Upper lobe of right lung (tissue), 1 donor: ENCODE results near the gene HECTD4. TPM values are rescaled to one million over a fixed set of nuclear protein-coding genes. Genes with fewer than 3 reads are reported as not detected.

Experiments
- ATAC-seq: fragments of 200-7000 bp; cut with Tn5 transposase; one replicate; pipeline ENCODE4 v1.9.1; 2020; ENCODE audit warnings: mild to moderate bottlenecking, moderate library complexity
- DNase-seq: peaks from one replicate; pipeline ENCODE4 v3.0.0-alpha.2; 2020
- H3K27ac ChIP-seq: fragments of 200-600 bp; one replicate; pipeline ENCODE4 v1.8.0; 2022
- H3K27me3 ChIP-seq: fragments of 200-600 bp; one replicate; pipeline ENCODE4 v1.8.0; 2022; ENCODE audit warnings: mild to moderate bottlenecking
- H3K36me3 ChIP-seq: fragments of 200-600 bp; one replicate; pipeline ENCODE4 v1.8.0; 2022
- H3K4me1 ChIP-seq: fragments of 200-600 bp; one replicate; pipeline ENCODE4 v1.8.0; 2022
- H3K4me3 ChIP-seq: fragments of 200-600 bp; one replicate; pipeline ENCODE4 v1.8.0; 2022; ENCODE audit warnings: mild to moderate bottlenecking
- H3K9me3 ChIP-seq: fragments of 200-600 bp; one replicate; pipeline ENCODE4 v1.8.0; 2022
- intact Hi-C: fragments of 100-400 bp; cut with DNase I; formaldehyde crosslinking; loops from one replicate; pipeline ENCODE4 v1.11.0; 2022
- total RNA-seq: library from RNA; stranded (reverse); fragmentation: NEBNext Ultra II Directional; extraction: Animal tissue kit (Norgen Biotek cat#: 25700); gene quantifications from one replicate; pipeline ENCODE4 v1.2.1, GENCODE V29; 2021
- TF ChIP-seq, protein P1 (sequence below): fragments of 200-600 bp; IDR thresholded peaks from one replicate; pipeline ENCODE4 v1.8.0; 2022; ENCODE audit warnings: antibody characterized with exemption
- donor health status: DM: no; HTN: yes; CAD: no; lungs with severe emphysema.

Gene HECTD4
- total RNA-seq, 1 donor from 2014 or later: 54.7 TPM

DNA sequence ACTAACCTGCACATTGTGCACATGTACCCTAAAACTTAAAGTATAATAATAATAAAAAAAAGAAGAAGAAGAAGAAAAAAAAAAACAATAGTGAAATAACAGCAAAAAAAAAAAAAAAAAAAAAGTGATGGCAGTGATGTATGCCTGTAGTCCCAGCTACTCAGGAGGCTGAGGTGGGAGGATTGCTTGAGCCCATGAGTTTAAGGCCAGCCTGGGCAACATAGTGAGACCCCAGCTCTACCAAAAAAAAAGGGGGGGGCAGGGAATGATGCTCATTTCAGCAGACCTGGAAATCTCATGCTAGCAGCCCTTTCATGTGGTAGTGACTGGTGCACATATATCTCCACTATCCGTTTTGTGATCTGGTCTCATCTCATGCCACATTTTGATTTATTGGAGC lies 236.1 kb downstream of the HECTD4 start:
- ATAC-seq (no peak), DNase-seq (no peak)
- intact Hi-C loops: no loop called here
- H3K27me3 ChIP-seq: no peaks in the 10 kb centered on the region
- peaks cover 96% of the 10 kb centered on the region for H3K36me3 ChIP-seq
- no peak overlapping the region for H3K27ac ChIP-seq
- H3K4me3 ChIP-seq: no peak overlapping the region
- TF ChIP-seq, protein P1, sequence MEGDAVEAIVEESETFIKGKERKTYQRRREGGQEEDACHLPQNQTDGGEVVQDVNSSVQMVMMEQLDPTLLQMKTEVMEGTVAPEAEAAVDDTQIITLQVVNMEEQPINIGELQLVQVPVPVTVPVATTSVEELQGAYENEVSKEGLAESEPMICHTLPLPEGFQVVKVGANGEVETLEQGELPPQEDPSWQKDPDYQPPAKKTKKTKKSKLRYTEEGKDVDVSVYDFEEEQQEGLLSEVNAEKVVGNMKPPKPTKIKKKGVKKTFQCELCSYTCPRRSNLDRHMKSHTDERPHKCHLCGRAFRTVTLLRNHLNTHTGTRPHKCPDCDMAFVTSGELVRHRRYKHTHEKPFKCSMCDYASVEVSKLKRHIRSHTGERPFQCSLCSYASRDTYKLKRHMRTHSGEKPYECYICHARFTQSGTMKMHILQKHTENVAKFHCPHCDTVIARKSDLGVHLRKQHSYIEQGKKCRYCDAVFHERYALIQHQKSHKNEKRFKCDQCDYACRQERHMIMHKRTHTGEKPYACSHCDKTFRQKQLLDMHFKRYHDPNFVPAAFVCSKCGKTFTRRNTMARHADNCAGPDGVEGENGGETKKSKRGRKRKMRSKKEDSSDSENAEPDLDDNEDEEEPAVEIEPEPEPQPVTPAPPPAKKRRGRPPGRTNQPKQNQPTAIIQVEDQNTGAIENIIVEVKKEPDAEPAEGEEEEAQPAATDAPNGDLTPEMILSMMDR: no peak
- H3K4me1 ChIP-seq: no peaks in the 10 kb centered on the region
- H3K9me3 ChIP-seq: no peaks in the 10 kb centered on the region

DNA sequence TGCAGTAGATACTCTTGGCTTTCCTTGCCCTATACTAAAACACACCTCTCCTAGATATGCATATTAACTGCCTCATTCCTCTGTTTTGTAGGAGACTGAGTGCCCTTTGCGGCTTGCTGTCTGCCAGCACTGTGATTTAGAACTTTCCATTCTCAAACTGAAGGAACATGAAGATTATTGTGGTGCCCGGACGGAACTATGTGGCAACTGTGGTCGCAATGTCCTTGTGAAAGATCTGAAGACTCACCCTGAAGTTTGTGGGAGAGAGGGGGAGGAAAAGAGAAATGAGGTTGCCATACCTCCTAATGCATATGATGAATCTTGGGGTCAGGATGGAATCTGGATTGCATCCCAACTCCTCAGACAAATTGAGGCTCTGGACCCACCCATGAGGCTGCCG lies 241.5 kb downstream of the HECTD4 start:
- TF ChIP-seq, protein P1: no peak
- H3K27ac ChIP-seq: no peak overlapping the region
- no peak for DNase-seq
- peaks cover 99% of the 10 kb centered on the region for H3K36me3 ChIP-seq
- H3K4me1 ChIP-seq: no peaks in the 10 kb centered on the region
- H3K27me3 ChIP-seq: no peaks in the 10 kb centered on the region
- peak; percentile 63 for ATAC-seq
- intact Hi-C loops: no loop called here
- H3K9me3 ChIP-seq: no peaks in the 10 kb centered on the region
- H3K4me3 ChIP-seq: no peak overlapping the region

DNA sequence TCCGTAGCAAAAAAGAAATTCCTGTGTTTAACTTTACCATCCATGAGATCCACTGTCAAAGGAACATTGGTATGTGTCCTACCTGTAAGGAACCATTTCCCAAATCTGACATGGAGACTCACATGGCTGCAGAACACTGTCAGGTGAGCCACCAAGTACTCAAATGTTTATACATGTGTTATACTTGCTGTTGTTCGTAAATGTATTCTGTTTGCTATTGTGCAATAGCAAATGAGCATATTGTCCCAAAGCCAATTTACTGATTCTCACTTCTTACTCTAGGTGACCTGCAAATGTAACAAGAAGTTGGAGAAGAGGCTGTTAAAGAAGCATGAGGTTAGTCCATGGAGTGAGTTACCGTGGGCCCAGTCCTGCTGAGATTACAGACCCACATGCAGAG lies 247.5 kb downstream of the HECTD4 start:
- Histone ChIP-seq H3K4me1 (peaks cover 27% of the 10 kb centered on the region), H3K9me3 (no peaks in the 10 kb centered on the region), H3K36me3 (peaks cover 57% of the 10 kb centered on the region), H3K27ac (peak overlapping the region; percentile 43), H3K4me3 (no peak overlapping the region), H3K27me3 (no peaks in the 10 kb centered on the region)
- DNase-seq (no peak), ATAC-seq (peak; percentile 45)
- TF ChIP-seq, protein P1: no peak
- intact Hi-C loops: no loop called here

DNA sequence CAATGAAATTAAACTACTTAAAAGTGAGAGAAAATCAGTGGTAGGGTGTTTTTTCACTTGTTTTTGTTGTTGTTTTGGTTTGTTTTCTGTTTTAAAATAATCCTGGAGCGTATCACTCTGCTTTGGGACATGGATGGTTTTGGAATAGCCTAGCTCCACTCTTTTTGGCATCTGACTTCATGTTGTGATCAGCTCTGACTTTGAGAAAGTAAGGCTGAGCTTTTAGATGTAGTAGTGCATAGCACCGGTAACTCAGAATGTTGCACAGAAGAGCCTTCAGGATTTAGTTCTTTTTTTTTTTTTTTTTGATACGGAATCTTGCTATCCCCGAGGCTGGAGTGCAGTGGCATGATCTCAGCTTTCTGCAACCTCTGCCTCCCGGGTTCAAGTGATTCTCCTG lies 248.8 kb downstream of the HECTD4 start:
- DNase-seq (no peak), ATAC-seq (no peak)
- H3K27me3 ChIP-seq: no peaks in the 10 kb centered on the region
- H3K27ac ChIP-seq: no peak overlapping the region
- H3K4me3 ChIP-seq: no peak overlapping the region
- no peaks in the 10 kb centered on the region for H3K9me3 ChIP-seq
- intact Hi-C loops: no loop called here
- peaks cover 44% of the 10 kb centered on the region for H3K36me3 ChIP-seq
- H3K4me1 ChIP-seq: peaks cover 34% of the 10 kb centered on the region
- TF ChIP-seq, protein P1: no peak

DNA sequence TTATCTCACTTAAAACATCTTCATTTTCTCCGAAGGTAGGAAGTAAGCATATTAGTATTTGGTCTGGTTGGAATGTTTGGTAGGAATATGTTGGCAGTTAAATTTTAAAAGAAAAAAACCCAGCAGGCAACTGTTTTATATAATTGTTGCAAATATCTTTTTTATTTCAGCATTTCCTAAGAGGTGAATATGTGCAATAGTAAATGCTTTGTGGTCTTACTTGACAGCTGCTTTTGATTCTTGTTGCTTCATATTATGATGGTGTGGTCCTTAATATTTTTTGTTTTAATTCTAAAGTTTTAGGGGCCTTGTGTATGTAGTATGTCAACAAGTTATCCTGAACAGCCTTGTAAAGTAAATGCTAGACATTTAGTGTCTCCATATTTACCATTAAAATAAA lies 250.5 kb downstream of the HECTD4 start:
- Histone ChIP-seq H3K4me3 (no peak overlapping the region), H3K27ac (peak overlapping the region; percentile 82), H3K4me1 (peaks cover 44% of the 10 kb centered on the region), H3K9me3 (no peaks in the 10 kb centered on the region), H3K36me3 (peaks cover 27% of the 10 kb centered on the region), H3K27me3 (no peaks in the 10 kb centered on the region)
- intact Hi-C loops: no loop called here
- TF ChIP-seq, protein P1: no peak
- no peak for ATAC-seq
- DNase-seq: no peak

DNA sequence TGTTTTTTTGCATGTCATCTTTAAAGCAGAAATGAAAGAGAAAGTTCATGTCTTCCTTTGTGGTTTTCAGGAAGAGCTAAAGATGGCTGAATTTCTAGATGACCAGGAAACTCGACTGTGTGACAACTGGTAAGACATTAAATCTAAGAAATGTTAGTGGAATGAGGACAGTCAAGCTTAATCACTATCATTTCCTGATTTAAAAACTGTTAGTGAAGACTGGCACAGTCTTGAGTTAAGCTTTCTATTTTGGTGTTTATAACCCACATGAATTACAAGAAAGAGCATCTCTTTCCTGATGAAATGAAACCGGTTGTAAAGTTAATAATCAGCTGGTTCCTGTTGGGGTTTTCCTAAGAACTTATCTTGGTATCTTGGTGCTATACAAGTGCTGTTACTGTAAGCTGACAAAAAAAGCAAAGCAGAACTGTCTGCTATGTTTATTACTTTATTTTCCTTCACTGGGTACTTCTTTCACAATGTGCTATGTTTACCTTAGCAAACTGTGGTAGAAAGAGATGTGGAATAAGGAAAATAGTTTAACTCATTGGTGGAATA lies 251.7 kb downstream of the HECTD4 start:
- Histone ChIP-seq H3K4me1 (peaks cover 51% of the 10 kb centered on the region), H3K9me3 (no peaks in the 10 kb centered on the region), H3K4me3 (peak overlapping the region; percentile 21), H3K36me3 (peaks cover 15% of the 10 kb centered on the region), H3K27ac (peak overlapping the region; percentile 82), H3K27me3 (no peaks in the 10 kb centered on the region)
- DNase-seq (no peak), ATAC-seq (peak; percentile 53)
- TF ChIP-seq, protein P1: no peak
- intact Hi-C loops: no loop called here
